ENCODE data around the gene CELF3.

GRCh38 chr1:151681923-151682322 is 34.7 kb downstream of the CELF3 start:
- TF ChIP-seq EZH2 (IDR thresholded peaks at IDR 0.05; ENCODE audit: insufficient read depth, poor library complexity, severe bottlenecking) (no peak), EZH2phosphoT487 (IDR thresholded peaks at IDR 0.05; ENCODE audit: insufficient read depth, low read depth) (no peak)
